MCF 10A (cell line): ENCODE data around the gene ZNF22. TPM values are rescaled to one million over a fixed set of nuclear protein-coding genes. Genes with fewer than 3 reads are reported as not detected.

Experiments
- BruUV-seq: library from RNA; stranded (reverse); fragments of 400-500 nt; replicated peaks from 2 replicates; lab custom pipeline; 2021; lab: Mats Ljungman, UMichigan
- CTCF ChIA-PET: fragments of 300-600 bp; sonication (Branson Sonifier 250); formaldehyde crosslinking; extraction: SDS; loops from one replicate; lab custom pipeline; 2021; ENCODE audit warnings: antibody characterized with exemption, inconsistent platforms; lab: Yijun Ruan, JAX
- POLR2A ChIA-PET: fragments of 300-600, 350-650 bp; sonication (Branson Sonifier 250); formaldehyde crosslinking; extraction: SDS; loops from one replicate; lab custom pipeline; 2020; ENCODE audit warnings: antibody characterized with exemption, inconsistent platforms; lab: Yijun Ruan, JAX
- DNase-seq: peaks from one replicate; pipeline ENCODE4 v3.0.0-alpha.2; 2018; ENCODE audit not compliant: unreplicated experiment
- H3K27ac Mint-ChIP-seq: one replicate; pipeline ENCODE4 v1.8.0; 2022; ENCODE audit warnings: mild to moderate bottlenecking, low read depth, mixed read lengths; ENCODE audit not compliant: unreplicated experiment
- H3K27me3 Mint-ChIP-seq: one replicate; pipeline ENCODE4 v1.8.0; 2022; ENCODE audit warnings: mixed read lengths; ENCODE audit not compliant: insufficient read depth, unreplicated experiment
- H3K36me3 Mint-ChIP-seq: one replicate; pipeline ENCODE4 v1.8.0; 2022; ENCODE audit warnings: mild to moderate bottlenecking, moderate library complexity, mixed read lengths; ENCODE audit not compliant: insufficient read depth, unreplicated experiment
- H3K4me1 Mint-ChIP-seq: one replicate; pipeline ENCODE4 v1.8.0; 2022; ENCODE audit warnings: mixed read lengths; ENCODE audit not compliant: insufficient read depth, unreplicated experiment
- H3K4me3 Mint-ChIP-seq: one replicate; pipeline ENCODE4 v1.8.0; 2022; ENCODE audit warnings: mild to moderate bottlenecking, moderate library complexity, mixed read lengths; ENCODE audit not compliant: unreplicated experiment
- H3K9me3 Mint-ChIP-seq: one replicate; pipeline ENCODE4 v1.8.0; 2022; ENCODE audit warnings: mixed read lengths; ENCODE audit not compliant: unreplicated experiment
- CTCF ChIP-seq: fragments of 200-600 bp; IDR thresholded peaks from one replicate; pipeline ENCODE4 v1.8.0; 2022; ENCODE audit warnings: antibody characterized with exemption, mild to moderate bottlenecking; ENCODE audit not compliant: unreplicated experiment
- intact Hi-C: fragments of 100-400 bp; cut with micrococcal nuclease; formaldehyde crosslinking; loops from 2 replicates; pipeline ENCODE4 v1.14.1; 2022
- total RNA-seq: library from RNA; stranded (reverse); gene quantifications from 2 replicates; pipeline ENCODE4 v1.2.3, GENCODE V29; 2022

ZNF22 gene
- total RNA-seq, 1 experiment from 2014 or later = 8.5 TPM

- H3K9me3 Mint-ChIP-seq = no peaks in the 10 kb centered on the region
- CTCF ChIA-PET = interaction anchor here (0.6 kb wide), 1 partner anchor 24 kb away, joined by 3 read pairs; no protein-coding TSS in a partner anchor
- H3K4me3 Mint-ChIP-seq = no peak overlapping the region
These were observed 43.7 kb upstream of the ZNF22 start for GRCh38 chr10:44956717-44957706.

GRCh38 chr10:44958196-44958897 lies 42.4 kb upstream of the ZNF22 start:
- no TSS peak for BruUV-seq
- no peaks in the 10 kb centered on the region for H3K27me3 Mint-ChIP-seq
- TF ChIP-seq CTCF = no peak
- H3K36me3 Mint-ChIP-seq = no peaks in the 10 kb centered on the region
- intact Hi-C loops = no loop called here
- DNase-seq = peak; percentile 33
- H3K4me3 Mint-ChIP-seq = peak overlapping the region; percentile 80
- ChIA-PET POLR2A (interaction anchor here (0.9 to 2.4 kb wide), 3 partner anchors 9 to 20 kb away, joined by 3 to 9 read pairs (median 4); partner anchors contain the start of gene DEPP1), CTCF (interaction anchor here (0.7 kb wide), 1 partner anchor 50 kb away, joined by 3 read pairs; no protein-coding TSS in a partner anchor)
- H3K27ac Mint-ChIP-seq = no peak overlapping the region
- no peaks in the 10 kb centered on the region for H3K9me3 Mint-ChIP-seq
- H3K4me1 Mint-ChIP-seq = peaks cover 9% of the 10 kb centered on the region

More at GRCh38 chr10:44956717-44957706, 43.7 kb upstream of the ZNF22 start:
- Mint-ChIP-seq H3K4me1 (peaks cover 9% of the 10 kb centered on the region), H3K27ac (no peak overlapping the region), H3K27me3 (no peaks in the 10 kb centered on the region), H3K36me3 (no peaks in the 10 kb centered on the region)
- TF ChIP-seq CTCF = no peak
- intact Hi-C loops = no loop called here
- BruUV-seq = no TSS peak
- no peak for DNase-seq
- POLR2A ChIA-PET = interaction anchor here (0.6 kb wide), 1 partner anchor 1123 kb away, joined by 3 read pairs; no protein-coding TSS in a partner anchor

GRCh38 chr10:44958898-44959246 lies 41.9 kb upstream of the ZNF22 start:
- no peak for TF ChIP-seq CTCF
- Mint-ChIP-seq H3K9me3 (no peaks in the 10 kb centered on the region), H3K27me3 (no peaks in the 10 kb centered on the region), H3K27ac (peak overlapping the region; percentile 61), H3K4me3 (peak overlapping the region; percentile 80), H3K4me1 (peaks cover 9% of the 10 kb centered on the region), H3K36me3 (no peaks in the 10 kb centered on the region)
- intact Hi-C loops = no loop called here
- POLR2A ChIA-PET = interaction anchor here (0.9 to 2.4 kb wide), 3 partner anchors 9 to 19 kb away, joined by 3 to 9 read pairs (median 4); partner anchors contain the start of gene DEPP1
- no peak for DNase-seq
- CTCF ChIA-PET = no interaction called here
- BruUV-seq = no TSS peak
